ENCODE results near the gene NEDD9.

The NEDD9 gene

DNA sequence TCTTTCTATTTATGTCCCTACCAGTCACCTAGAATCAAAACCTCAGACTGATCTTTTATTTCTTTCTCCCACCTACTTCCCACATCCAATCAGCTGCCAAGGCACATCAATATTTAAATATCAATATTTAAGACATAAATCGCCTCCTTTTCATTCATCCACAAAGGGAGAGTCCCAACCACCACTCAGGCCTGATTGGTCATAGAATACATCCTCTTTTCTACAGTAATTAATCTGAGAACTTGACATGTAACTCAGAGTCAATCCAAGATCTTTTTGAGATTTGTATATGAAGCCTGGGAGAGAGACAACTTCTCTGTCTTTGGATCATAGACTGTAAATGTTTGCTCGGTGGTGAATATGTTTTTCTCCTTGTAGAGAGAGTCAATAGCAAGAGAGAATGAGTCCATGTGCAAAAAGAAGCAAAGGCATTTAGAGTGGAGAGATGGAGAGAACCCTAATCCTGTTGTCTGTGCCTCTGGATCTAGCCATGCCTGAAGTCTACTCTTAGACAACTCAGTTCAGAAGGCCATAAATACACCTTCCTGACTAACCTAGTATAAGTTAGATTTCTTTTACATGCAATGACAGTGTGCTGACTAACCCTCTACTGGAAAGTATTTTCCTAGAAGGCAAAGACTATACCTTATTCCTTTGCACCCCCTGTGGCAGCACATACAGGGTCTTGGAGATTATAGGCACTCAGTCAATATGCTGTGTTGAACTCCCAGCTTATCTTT is 12.1 kb upstream of the NEDD9 start:
- Mint-ChIP-seq H3K27me3 (no peaks in the 10 kb centered on the region), H3K4me3 (no peak overlapping the region), H3K9me3 (peaks cover 0 to 4% of the 10 kb centered on the region in 2 donors), H3K27ac (no peak overlapping the region), H3K4me1 (peaks cover 13% of the 10 kb centered on the region)
- DNase-seq (no peak), ATAC-seq (no peak)

DNA sequence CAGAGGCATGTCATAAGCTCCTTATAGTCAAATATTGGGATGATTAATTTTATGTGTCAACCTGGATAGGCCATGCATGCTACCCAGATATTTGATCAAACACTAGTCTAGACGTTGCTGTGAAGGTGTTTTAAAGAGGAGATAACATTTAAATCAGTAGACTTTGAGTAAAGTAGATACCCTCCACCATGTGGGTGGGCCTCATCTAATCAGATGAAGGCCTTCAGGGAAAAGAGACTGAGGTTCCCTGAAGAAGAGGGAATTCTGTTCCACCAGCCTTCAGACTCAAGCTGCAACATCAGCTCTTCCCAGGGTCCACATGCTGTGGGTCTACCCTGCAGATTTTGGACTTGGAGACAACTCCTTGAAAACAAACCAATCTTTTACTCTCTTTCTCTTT is 11.4 kb upstream of the NEDD9 start:
- peak overlapping the region in 1 of 2 donors; percentile 38 for H3K27ac Mint-ChIP-seq
- no peak for ATAC-seq
- no peak overlapping the region for H3K4me3 Mint-ChIP-seq
- H3K4me1 Mint-ChIP-seq, result peaks cover 13% of the 10 kb centered on the region
- no peak for DNase-seq
- H3K27me3 Mint-ChIP-seq, result no peaks in the 10 kb centered on the region
- peaks cover 0 to 4% of the 10 kb centered on the region in 2 donors for H3K9me3 Mint-ChIP-seq

DNA sequence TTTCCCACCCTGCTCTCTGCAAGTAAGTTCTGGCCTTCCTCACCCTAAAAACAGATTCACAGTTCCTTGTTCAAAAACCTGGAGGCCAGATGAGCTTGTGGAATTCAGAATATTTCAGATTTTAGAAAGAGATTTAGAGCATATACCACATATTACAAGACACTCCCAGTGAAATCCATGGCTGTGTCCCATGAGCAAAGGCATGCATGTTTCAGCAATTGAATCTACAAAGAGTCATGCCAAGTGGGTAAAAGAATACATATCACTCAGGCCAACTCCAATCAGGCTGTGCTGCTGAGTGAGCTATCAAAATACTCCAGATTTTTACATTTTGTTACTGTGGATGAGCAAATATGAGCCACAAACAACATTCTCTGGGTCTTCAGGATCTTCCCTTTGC is 10.2 kb upstream of the NEDD9 start:
- DNase-seq, result no peak
- H3K4me3 Mint-ChIP-seq, result no peak overlapping the region
- H3K4me1 Mint-ChIP-seq, result peaks cover 13% of the 10 kb centered on the region
- peaks cover 0 to 9% of the 10 kb centered on the region in 2 donors for H3K9me3 Mint-ChIP-seq
- peak overlapping the region in 1 of 2 donors; percentile 64 for H3K27ac Mint-ChIP-seq
- no peaks in the 10 kb centered on the region for H3K27me3 Mint-ChIP-seq
- ATAC-seq, result no peak

DNA sequence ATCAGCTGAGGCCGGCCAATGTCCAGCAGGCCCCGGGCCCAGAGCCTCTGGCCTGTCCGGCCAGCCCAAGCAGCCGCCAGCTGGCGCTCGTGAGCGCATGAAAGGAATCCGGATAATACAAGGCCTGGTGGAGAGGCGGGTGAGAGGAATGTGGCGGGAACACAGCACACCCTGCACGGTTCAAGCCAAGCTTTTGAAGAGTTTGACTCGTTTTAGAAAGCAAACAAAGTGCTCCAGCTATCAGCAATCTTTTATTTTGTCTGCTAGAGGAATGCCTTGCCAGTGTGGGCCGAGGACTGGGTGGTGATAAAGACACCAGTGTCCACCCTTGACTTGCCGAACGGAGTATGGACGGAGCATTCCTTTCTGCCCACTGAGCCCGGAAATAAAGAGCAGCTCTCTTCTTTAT is 9.3 kb upstream of the NEDD9 start:
- peaks cover 0 to 5% of the 10 kb centered on the region in 2 donors for H3K9me3 Mint-ChIP-seq
- no peak for DNase-seq
- ATAC-seq, result no peak
- H3K4me1 Mint-ChIP-seq, result peaks cover 20% of the 10 kb centered on the region
- no peak overlapping the region for H3K27ac Mint-ChIP-seq
- H3K4me3 Mint-ChIP-seq, result no peak overlapping the region
- H3K27me3 Mint-ChIP-seq, result no peaks in the 10 kb centered on the region

DNA sequence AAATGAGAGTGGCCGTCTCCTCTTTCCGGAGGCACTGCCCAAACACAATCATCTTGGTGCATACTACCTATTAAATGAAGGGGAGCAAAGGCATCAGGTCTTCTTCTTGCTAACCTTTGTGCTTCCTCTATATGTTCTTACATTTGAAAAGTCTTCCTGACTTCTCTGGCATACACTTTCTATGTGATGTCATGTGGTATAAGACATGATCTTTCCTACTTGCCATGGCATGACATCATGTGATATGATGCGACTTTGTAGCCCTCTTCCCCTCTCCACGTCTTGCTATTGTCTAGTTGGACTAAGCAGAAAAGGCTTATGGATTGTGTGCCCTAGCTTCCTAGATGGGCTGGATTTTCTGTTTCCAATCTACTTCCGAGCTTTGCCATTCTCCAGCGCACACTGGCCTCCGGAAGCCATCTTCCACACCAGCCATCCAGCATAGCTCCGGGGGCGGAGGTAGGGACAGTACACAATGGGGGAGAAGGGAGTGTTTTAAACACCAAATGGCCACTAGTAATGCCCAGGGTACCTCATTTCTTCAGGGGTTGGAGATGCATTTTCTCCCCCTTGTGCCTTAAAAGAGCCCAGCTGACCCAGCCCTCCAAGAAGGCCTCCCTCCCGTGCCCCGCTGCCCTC is 8.8 kb upstream of the NEDD9 start:
- H3K4me3 Mint-ChIP-seq, result no peak overlapping the region
- peaks cover 25% of the 10 kb centered on the region for H3K4me1 Mint-ChIP-seq
- peaks cover 0 to 4% of the 10 kb centered on the region in 2 donors for H3K9me3 Mint-ChIP-seq
- no peak for DNase-seq
- H3K27ac Mint-ChIP-seq, result no peak overlapping the region
- ATAC-seq, result no peak
- no peaks in the 10 kb centered on the region for H3K27me3 Mint-ChIP-seq

DNA sequence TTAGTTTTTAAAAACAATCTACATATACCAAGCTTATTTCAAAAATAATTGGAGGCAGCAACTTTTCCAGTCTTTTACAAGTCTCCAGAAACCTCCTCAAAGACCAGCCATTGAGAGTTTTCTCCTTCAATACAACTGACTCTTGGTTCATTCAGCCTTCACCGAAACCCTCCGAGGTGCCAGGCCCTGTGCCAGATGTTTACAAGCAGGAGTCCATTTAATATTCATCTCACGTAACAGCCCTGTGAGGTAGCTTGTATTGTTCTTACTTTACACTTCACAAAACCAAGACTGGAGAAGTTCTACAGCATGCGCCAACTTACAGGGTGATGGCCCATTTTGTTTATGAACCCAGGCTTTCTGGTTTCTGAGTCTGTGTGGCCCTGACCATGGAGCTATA is 5.5 kb upstream of the NEDD9 start:
- H3K9me3 Mint-ChIP-seq, result peaks cover 0 to 4% of the 10 kb centered on the region in 2 donors
- H3K27me3 Mint-ChIP-seq, result no peaks in the 10 kb centered on the region
- H3K27ac Mint-ChIP-seq, result no peak overlapping the region
- no peak for ATAC-seq
- H3K4me3 Mint-ChIP-seq, result no peak overlapping the region
- H3K4me1 Mint-ChIP-seq, result peaks cover 37% of the 10 kb centered on the region
- no peak for DNase-seq

DNA sequence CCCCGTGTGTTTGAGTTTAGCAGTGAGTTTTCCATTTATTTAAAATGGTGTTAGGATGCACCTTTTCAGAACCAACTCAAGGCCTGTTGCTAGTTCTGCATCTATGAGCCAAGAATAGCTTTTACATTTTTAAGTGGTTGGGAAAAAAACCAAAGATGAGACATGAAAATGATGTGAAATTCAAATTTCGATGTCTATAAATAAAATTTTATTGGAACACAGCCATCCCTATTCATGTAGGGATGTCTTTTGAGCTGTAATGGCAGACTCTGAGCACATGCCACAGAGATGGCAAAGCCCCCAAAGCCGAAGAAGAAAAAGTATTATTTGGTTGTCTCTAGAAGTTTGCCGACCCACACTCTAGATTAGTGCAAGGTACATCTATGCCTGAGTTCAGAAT is 5.0 kb upstream of the NEDD9 start:
- H3K4me1 Mint-ChIP-seq, result peaks cover 38% of the 10 kb centered on the region
- no peak overlapping the region for H3K27ac Mint-ChIP-seq
- no peak overlapping the region for H3K4me3 Mint-ChIP-seq
- DNase-seq (no peak), ATAC-seq (no peak)
- H3K27me3 Mint-ChIP-seq, result no peaks in the 10 kb centered on the region
- H3K9me3 Mint-ChIP-seq, result peaks cover 0 to 4% of the 10 kb centered on the region in 2 donors

DNA sequence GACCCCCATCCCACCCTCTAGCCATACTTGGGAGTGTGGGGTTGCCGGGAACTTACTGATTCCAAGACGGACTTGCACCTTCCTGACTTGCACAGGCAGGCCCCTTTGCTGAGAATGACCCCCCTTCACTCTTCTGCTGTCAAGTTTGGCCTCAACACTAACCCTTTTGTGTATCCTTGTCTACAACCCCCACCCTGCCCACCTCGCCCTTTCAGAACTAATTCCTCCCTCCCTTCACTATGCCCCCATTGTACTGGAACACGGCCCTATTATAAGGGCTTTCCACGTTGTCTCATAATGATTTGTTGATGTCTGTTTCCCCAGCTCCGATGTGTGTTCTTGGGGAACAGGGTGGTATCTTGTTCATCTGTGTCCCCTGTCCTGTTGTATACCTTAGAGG is 4.4 kb upstream of the NEDD9 start:
- H3K9me3 Mint-ChIP-seq, result peaks cover 0 to 4% of the 10 kb centered on the region in 2 donors
- DNase-seq, result no peak
- no peak for ATAC-seq
- peaks cover 41% of the 10 kb centered on the region for H3K4me1 Mint-ChIP-seq
- peak overlapping the region in 1 of 2 donors; percentile 36 for H3K4me3 Mint-ChIP-seq
- no peaks in the 10 kb centered on the region for H3K27me3 Mint-ChIP-seq
- peak overlapping the region; percentile 72 to 88 for H3K27ac Mint-ChIP-seq

DNA sequence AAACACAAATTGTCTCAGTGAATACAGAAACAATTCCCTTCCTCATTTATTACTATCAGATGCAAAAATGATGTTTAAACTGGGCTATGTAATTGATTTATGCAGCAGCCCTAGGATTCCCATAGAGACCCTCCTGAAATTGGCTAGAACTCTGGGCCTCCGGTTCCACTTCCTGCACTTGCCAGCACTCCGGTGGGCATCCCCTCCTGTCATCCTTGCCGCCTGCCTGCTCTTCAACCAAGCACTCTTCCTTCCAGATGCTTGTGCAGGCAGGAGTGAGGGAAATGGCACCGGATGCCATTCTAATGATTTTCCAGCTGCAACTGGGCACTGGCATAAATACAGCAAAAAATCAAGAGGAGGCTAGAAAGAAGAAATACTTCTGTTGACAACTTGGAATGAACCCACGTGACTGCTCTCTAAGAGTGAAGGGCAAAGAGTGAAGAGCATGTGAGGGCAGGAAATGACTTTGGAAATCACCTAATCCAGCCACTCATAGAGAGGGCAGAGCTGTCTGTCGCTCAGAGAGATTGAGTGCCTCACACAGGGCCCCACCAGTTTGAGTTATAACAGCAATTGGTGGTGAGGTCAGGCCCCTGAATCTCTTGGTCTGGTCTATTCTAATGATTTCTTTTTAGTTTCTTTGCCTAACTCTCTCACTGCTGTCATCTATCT is 3.7 kb upstream of the NEDD9 start:
- ATAC-seq (peak; percentile 64), DNase-seq (peak; percentile 21 to 44)
- H3K27ac Mint-ChIP-seq, result peak overlapping the region; percentile 37 to 88
- peak overlapping the region in 1 of 2 donors; percentile 36 for H3K4me3 Mint-ChIP-seq
- H3K27me3 Mint-ChIP-seq, result no peaks in the 10 kb centered on the region
- H3K9me3 Mint-ChIP-seq, result peaks cover 0 to 4% of the 10 kb centered on the region in 2 donors
- peaks cover 46% of the 10 kb centered on the region for H3K4me1 Mint-ChIP-seq

DNA sequence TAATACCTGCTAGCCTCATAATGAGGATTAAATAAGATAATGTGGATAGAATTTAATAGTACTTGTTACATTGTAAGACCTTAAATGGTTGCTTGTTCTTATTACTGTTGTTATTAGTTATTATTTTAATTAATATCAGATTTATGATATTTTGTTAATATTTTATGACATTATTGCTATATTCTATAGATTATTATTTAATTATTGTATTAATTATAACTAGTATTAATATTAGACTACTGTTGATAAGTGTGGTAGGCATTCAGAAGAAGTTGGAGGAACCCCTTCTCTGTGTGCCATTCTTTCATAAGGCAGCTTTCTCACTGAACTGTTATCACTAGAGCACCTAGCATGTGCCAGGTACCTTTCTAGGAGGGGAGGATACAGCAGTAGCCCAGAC is 2.6 kb upstream of the NEDD9 start:
- Mint-ChIP-seq H3K27ac (no peak overlapping the region), H3K27me3 (no peaks in the 10 kb centered on the region)

DNA sequence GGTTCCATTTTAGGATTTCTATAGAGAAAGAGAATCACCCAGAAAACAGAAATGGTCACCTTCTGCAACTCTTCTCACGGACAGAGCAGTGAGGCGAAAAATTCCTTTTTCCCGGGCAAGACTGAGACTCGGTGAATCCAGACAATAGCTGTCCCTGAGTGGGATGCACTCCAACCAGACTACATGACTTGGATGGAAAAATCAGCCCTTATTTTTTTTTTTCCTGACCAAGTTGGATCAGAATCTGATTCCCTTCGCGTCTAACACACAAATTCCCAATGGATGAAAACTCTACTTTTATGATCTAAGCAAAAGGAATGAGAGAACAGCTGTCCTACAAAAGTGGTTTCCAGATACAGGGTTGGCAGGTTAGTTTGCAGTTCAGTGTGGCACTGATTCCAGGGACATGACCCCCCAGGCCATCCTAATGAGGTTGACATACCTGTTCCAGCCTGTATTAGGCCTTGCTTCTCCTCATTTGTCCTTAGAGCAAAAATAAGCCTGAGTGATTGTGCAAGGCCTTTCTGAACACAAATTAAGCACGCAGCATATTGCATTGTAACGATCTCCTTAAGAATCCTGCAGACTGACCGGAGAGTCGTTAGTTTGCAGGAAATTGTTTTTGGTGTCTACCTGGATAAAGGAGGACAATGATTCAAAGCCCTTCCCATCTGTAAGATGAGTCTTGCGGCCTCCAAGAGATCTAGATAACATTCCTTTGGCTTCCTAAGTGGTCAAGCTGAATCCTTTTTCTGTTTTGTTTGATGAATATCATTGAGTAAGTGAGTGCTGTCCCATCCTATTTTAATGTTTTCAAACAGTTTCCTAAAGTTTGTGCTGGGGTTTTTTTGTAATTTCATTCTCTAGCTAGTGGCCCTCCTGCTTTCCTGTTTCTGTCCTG is 1.5 kb upstream of the NEDD9 start:
- H3K27me3 Mint-ChIP-seq, result no peaks in the 10 kb centered on the region
- peak overlapping the region; percentile 83 to 86 for H3K4me3 Mint-ChIP-seq
- DNase-seq, result no peak
- peak overlapping the region in 1 of 2 donors; percentile 91 for H3K27ac Mint-ChIP-seq
- peaks cover 60% of the 10 kb centered on the region for H3K4me1 Mint-ChIP-seq
- H3K9me3 Mint-ChIP-seq, result peaks cover 0 to 4% of the 10 kb centered on the region in 2 donors
- ATAC-seq, result no peak

More for the DNA sequence above, 2.6 kb upstream of the NEDD9 start:
- no peak overlapping the region for H3K4me3 Mint-ChIP-seq
- DNase-seq, result no peak
- ATAC-seq, result no peak
- H3K9me3 Mint-ChIP-seq, result peaks cover 0 to 4% of the 10 kb centered on the region in 2 donors
- H3K4me1 Mint-ChIP-seq, result peaks cover 56% of the 10 kb centered on the region

DNA sequence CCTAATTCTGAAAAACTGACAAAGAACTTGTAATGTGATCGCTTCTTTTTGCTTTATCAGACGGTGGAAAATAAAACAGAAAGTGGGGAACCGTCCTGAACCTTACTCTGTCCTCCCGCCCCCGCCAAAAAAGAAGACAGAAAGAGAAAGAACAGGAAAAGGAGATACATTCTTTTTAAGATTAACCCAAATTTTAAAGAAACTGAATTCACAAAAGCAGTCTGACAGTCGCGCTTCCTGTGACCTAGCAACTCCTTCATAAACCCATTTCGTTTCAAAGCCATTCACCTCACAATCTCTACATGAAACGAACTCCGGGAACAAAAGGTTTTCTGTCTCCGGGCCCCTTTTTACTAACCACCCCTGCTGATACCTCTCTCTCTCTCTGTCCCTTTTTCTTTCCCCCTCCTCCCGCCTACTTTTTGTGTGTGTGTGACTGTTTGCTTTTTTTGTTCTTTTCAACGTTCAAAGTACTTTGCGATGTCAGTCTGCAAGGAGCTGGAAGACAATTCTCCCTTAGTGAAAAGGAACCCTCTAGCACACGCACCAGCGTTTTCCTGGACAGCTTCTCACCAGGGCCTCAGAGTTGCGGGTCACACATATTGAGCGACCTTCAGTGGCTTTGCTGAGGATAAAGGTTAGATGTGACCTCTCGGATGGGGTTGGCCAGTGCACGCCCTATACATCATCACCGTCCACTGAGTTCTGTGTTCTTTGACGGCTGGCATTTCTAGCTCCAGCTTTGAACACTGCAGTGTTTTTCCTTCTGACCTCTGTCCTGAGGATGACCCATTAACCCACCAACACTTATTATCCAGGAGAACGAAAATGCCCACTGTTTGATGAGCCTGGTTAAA is 530 bp upstream of the NEDD9 start:
- ATAC-seq, result no peak
- H3K4me1 Mint-ChIP-seq, result peaks cover 60% of the 10 kb centered on the region

DNA sequence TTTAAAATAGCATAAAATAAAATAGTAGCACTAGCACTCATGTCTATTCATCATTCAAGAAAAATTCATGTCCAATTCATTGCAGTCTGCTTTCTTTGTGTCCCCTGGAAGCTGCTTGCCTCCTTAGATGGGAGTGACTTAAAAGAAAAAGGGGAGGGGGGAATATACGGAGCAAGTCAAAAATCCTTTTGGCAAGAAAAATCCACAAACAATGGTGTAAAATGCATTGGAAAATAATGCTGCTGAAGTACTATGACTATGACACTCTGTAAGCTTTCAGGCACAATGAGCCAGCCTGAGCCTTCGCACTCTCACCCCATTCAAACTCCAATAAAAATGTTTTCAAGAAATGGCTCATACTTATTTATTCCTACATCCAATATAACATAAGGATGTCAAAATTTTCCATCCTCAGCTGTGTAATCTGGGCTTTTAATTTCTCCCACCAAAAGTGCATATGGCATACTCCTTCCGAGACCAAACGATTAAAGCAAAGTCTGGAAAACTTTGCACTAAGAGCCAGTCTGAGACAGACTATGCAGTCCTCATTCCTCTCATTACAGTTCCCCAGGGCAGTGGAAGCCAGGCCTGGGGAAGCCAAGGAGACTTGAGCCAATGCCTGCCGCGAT is 790 bp downstream of the NEDD9 start:
- Mint-ChIP-seq H3K27me3 (no peaks in the 10 kb centered on the region), H3K4me3 (peak overlapping the region; percentile 83 to 86), H3K9me3 (no peaks in the 10 kb centered on the region), H3K4me1 (peaks cover 58% of the 10 kb centered on the region), H3K27ac (peak overlapping the region in 1 of 2 donors; percentile 89)
- DNase-seq (no peak), ATAC-seq (no peak)

More for the DNA sequence above, 530 bp upstream of the NEDD9 start:
- peak overlapping the region; percentile 83 to 86 for H3K4me3 Mint-ChIP-seq
- no peak for DNase-seq
- H3K9me3 Mint-ChIP-seq, result no peaks in the 10 kb centered on the region
- peak overlapping the region; percentile 85 to 91 for H3K27ac Mint-ChIP-seq
- no peaks in the 10 kb centered on the region for H3K27me3 Mint-ChIP-seq

DNA sequence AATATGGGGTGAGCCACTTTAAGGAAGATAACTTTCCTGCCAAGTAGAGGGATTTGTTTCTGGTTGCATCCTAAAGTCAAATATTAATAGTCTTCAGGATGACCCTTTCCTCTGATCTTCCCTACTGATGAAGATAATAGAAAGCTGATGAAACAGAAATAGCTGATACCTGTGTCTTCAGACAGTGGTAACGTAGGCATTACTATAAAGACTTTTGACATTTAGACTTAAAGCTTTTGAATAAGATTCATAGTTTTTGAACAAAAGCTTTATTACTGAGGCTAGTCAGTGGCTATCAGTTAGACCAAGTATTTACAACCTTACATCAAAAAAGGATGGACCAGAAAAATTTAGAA is 1.4 kb downstream of the NEDD9 start:
- ATAC-seq (no peak), DNase-seq (no peak)
- Mint-ChIP-seq H3K4me3 (peak overlapping the region; percentile 54 to 86), H3K9me3 (peaks cover 0 to 2% of the 10 kb centered on the region in 2 donors), H3K4me1 (peaks cover 54% of the 10 kb centered on the region), H3K27me3 (no peaks in the 10 kb centered on the region), H3K27ac (no peak overlapping the region)
